ENCODE measurements around the gene DHX8. TPM values are rescaled to one million over a fixed set of nuclear protein-coding genes. Genes with fewer than 3 reads are reported as not detected.

Gene DHX8
- total and polyA plus RNA-seq, 2 of the 4 experiments (the other 2 are of a cell fraction) = 21.8 to 50.0 TPM

- no peak overlapping the region for H2AK5ac ChIP-seq (ENCODE audit: low read depth, low read length)
- H2BK20ac ChIP-seq (ENCODE audit: low read depth, low read length) = no peak overlapping the region
- no CpG with 5 or more reads among the region's 2 CpGs for WGBS, 2 experiments (ENCODE audit: extremely low coverage in 2 of 2, insufficient read length in 1 of 2)
- ChIA-PET CTCF (no interaction called here), POLR2A (ENCODE audit: unreplicated experiment) (no interaction called here)
- no peak overlapping the region for H4K91ac ChIP-seq (ENCODE audit: insufficient read depth, low read depth, low read length)
- H2AK9ac ChIP-seq (replicated peaks; ENCODE audit: low read depth, low read length, poor library complexity) = no peak overlapping the region
- in situ Hi-C loops (cut with MboI; ENCODE audit: low sequenced_read_pairs) = no loop called here
- dilution Hi-C loops (cut with HindIII; ENCODE audit: low sequenced_read_pairs, unreplicated experiment) = no loop called here
- no peak overlapping the region for H3K4ac ChIP-seq (ENCODE audit: low read depth, low read length)
- intact Hi-C loops (cut with micrococcal nuclease) = no loop called here
- TF ChIP-seq MAFK (IDR thresholded peaks at IDR 0.05; ENCODE audit: low read depth, low read length) (no peak), BHLHE40 (IDR thresholded peaks at IDR 0.05; ENCODE audit: low read depth, low read length) (no peak), CHD1 (IDR thresholded peaks at IDR 0.05; ENCODE audit: low read depth, low read length) (no peak), NFE2L2 (IDR thresholded peaks at IDR 0.05; ENCODE audit: low read depth, low read length) (no peak), MXI1 (IDR thresholded peaks at IDR 0.05; ENCODE audit: borderline replicate concordance, low read depth, low read length) (no peak), POLR2A (IDR thresholded peaks at IDR 0.05; ENCODE audit: low read depth, low read length) (no peak), SMC3 (IDR thresholded peaks at IDR 0.05; ENCODE audit: low read depth, low read length) (no peak), CEBPB (IDR thresholded peaks at IDR 0.05; ENCODE audit: low read depth, low read length) (no peak)
- H2BK5ac ChIP-seq (ENCODE audit: low read depth, low read length, poor library complexity, severe bottlenecking) = no peak overlapping the region
- H3K4me3 ChIP-seq (ENCODE audit: insufficient read depth, low read depth, low read length) = no peak overlapping the region
- H4K8ac ChIP-seq (ENCODE audit: low read depth in 2 of 2, low read length in 2 of 2) = no peak overlapping the region
- no TSS peak for BruUV-seq (replicated peaks)
- H3K9ac ChIP-seq (ENCODE audit: low read depth, low read length) = no peak overlapping the region
- no peaks in the 10 kb centered on the region for H3K79me1 ChIP-seq (ENCODE audit: low read depth in 1 of 2, low read length in 2 of 2)
- DNase-seq (peak; percentile 42), ATAC-seq (ENCODE audit: low read depth) (no peak)
- H3K9me3 ChIP-seq (ENCODE audit: control insufficient read depth, insufficient read depth, low read length) = no peaks in the 10 kb centered on the region
- H2BK120ac ChIP-seq (ENCODE audit: low read depth, low read length) = no peak overlapping the region
- H3K56ac ChIP-seq (ENCODE audit: extremely low read depth, insufficient read depth, low read length) = no peak overlapping the region
- no peaks in the 10 kb centered on the region for H3K27me3 ChIP-seq (ENCODE audit: control insufficient read depth, insufficient read depth, low read length)
- H3K23ac ChIP-seq (ENCODE audit: low read depth, low read length) = no peak overlapping the region
- no peak overlapping the region for H3K27ac ChIP-seq (ENCODE audit: insufficient read depth, low read length)
- no peak overlapping the region for H3K18ac ChIP-seq (ENCODE audit: low read depth, low read length)
- no peak overlapping the region for H4K5ac ChIP-seq (ENCODE audit: low read depth, low read length)
- no peak overlapping the region for H2AFZ ChIP-seq (replicated peaks; ENCODE audit: low read length, poor library complexity)
- no peak overlapping the region for H3K14ac ChIP-seq (replicated peaks; ENCODE audit: low read depth, low read length)
- no peak overlapping the region for H3K4me2 ChIP-seq (ENCODE audit: low read depth, low read length)
- no peaks in the 10 kb centered on the region for H4K20me1 ChIP-seq (ENCODE audit: insufficient read depth, low read length)
- peaks cover 11% of the 10 kb centered on the region for H3K4me1 ChIP-seq (ENCODE audit: control insufficient read depth, insufficient read depth, low read length)
- no peaks in the 10 kb centered on the region for H3K36me3 ChIP-seq (ENCODE audit: control insufficient read depth, insufficient read depth, low read length)
- peaks cover 11% of the 10 kb centered on the region for H3K9me1 ChIP-seq (ENCODE audit: insufficient read depth, low read length)
- H2BK15ac ChIP-seq (ENCODE audit: low read depth, low read length) = no peak overlapping the region
These were observed 12.1 kb upstream of the DHX8 start for GRCh38 chr17:43471585-43472160.
